Measurements from ENCODE around the gene FTCDNL1.

Gene FTCDNL1

DNA sequence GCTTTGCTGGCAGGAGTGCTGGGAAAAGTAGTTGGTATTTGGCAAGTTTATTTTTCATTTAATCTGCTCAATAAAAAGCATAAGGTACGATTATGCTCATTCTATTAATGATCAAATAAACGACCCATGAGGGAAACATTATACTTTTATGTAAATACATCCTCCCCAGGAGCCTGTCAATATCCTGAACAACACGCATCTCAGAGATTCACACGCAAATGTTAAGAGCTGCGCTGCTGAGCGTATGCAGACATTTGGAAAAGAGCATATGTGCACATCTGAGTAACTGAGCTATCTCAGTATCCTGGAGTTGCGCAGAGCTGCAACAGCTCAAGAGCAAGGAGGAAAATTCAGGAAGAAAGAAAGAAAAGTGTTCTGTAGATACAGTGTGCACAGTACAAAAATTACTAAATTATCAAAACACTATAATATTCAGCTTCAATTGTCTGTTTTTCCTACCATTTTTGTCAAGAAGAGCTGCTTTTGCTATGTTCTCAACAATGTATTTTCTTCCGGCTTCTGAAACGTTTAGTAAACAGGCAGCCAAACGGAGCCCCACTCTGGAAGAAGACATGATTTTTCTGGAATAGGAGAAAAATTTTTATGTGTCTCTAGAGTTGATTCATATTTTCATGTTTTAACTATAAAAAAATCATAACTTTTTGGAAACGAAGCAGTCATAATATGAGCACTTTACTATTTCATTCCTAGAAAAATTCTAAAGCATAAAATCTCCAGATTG is 2.4 kb downstream of the FTCDNL1 start:
- no peak for DNase-seq
- in situ Hi-C loops (cut with HindIII; ENCODE audit: low pct_ligation_motif_present, low pct_unique_long_range_greater_than_20kb, low sequenced_read_pairs) = no loop called here

DNA sequence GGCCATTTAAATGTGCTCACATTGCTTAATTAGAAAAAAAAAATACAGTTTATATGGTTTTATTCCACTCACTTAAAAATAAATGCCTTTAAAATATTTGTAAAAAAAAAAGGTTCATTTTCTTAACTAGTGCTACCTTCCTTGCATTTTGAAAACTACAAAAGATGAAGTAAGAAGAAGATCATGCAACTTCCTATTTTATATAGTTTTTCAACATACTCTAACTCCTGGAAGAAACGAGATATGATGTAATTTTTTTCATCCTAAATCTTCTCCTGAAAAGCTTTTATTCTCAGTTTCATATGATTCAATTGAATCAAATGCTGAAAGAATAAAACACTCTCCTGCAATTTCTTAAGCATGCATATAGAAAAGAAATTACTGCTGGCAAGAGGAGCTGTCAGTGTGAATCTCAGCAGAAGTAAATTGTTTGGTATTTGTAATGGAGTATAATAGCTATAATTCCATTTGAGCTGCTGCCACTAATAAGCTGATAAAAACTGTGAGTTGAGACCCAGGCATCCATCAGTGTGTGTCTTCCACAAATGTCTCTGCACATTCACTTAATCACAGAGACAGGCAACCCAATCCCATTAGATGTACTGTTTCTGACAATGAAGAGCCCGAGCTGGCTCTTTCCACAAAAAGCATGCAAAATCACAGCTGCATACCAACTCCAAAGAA is 3.7 kb downstream of the FTCDNL1 start:
- DNase-seq = no peak
- in situ Hi-C loops (cut with HindIII; ENCODE audit: low pct_ligation_motif_present, low pct_unique_long_range_greater_than_20kb, low sequenced_read_pairs) = no loop called here

DNA sequence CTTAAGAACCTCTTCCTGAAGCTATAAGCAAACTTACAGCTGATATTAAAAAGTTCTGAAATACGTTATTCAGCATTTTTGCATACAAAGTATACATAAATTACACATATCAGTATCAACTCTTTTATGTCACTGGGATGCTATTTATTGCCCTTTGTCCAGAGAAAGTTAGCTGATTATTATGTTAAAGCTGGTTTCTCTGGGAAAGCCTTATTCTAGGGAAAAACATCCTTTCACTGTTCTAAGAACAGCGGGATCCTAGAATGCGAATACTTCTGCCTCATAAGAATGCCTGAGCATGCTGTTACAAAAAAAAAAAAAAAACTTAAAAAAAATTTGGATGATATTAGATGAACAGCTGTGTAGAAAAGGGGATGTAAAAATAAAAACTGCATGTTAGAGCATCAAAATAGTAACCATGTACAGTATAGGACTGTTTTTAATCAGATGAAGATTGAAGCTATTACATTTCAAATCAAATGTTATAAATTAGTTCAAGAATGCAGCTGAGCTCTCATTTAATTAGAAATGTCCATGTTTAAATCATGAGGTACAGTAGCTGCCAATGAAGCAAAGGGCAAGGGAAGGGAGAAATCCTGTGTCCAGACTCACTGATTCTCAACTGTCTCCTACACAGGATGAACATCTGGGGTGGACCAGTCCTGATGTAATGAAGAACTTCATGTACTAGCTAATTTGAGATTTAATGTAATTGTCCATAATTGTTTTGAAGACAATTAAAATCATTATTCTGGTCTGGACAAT is 8.2 kb downstream of the FTCDNL1 start:
- DNase-seq = no peak
- in situ Hi-C loops (cut with HindIII; ENCODE audit: low pct_ligation_motif_present, low pct_unique_long_range_greater_than_20kb, low sequenced_read_pairs) = no loop called here

DNA sequence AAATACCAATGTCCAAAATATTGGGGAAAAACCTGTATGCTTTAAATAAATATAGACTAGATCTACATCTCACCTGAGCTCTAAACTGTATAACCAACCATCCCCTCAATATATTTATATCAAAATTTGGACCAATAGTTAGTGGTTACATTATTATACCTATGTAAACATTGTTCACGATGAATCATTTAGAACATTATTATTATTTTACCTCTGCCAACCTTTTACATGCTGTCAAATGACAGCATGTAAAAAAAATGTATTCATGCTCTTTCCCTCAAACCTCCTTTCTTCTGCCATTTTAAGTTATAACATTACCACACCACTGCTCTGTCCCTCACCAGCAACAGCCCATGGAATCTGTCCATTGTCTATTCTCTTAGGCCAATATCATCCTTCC is 9.6 kb downstream of the FTCDNL1 start:
- in situ Hi-C loops (cut with HindIII; ENCODE audit: low pct_ligation_motif_present, low pct_unique_long_range_greater_than_20kb, low sequenced_read_pairs) = no loop called here
- DNase-seq = no peak

DNA sequence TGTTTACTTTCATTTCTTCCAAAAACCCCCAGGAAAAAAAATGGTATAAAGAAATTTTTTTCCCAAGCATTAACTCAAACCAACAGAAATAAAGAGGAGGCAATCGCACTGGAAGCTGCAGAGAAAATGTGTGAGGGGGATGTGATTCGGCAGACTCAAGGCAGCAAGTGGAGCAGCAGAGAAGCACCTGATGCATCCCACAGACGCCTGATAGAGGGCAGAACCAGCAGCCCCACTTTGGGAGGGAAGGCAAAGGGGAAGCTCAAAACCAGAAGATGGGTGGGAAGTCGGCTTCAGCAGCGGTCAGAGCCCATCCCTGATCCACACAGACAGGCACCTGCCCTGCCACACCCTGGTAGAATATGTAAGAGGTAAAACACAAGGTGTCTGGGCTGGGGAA is 12.6 kb downstream of the FTCDNL1 start:
- DNase-seq = no peak
- in situ Hi-C loops (cut with HindIII; ENCODE audit: low pct_ligation_motif_present, low pct_unique_long_range_greater_than_20kb, low sequenced_read_pairs) = no loop called here

DNA sequence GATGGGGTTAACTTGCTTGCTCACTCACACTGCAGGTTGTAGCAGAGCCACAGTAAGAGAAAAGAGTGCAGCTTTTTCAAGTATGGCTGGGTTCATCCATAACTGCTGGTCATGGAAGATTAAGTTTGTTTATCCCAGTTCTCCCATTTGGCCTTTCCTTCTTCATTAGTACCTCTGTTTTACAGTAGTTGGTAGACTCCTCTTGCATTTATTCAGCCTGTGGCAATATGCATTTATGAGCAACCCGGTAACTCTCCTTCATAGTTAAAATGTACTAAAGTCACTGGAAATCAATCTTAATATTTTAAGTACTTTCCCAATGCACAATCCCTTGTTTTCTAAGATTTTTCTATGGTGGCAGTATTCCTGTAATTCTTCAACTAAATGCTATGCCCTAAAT is 14.0 kb downstream of the FTCDNL1 start:
- DNase-seq = no peak
- in situ Hi-C loops (cut with HindIII; ENCODE audit: low pct_ligation_motif_present, low pct_unique_long_range_greater_than_20kb, low sequenced_read_pairs) = no loop called here

DNA sequence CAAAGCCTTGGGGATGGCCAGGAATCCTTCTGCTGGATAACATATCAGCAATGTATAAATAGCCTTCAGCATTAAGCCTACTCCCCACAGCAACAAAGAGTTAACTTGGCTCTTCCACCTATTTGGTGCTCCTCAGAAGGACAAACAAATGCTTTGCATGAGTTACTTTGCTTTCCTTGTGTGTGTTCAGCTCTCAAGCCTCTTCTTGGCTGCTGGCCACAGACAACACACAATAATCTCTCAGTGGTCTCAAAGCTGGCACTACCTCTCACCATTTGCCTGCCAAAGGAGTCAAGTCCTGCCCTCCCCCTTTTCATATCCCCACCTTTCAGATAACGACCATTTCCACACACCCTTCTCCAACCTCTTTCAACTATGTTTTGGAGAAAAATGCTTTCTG is 17.5 kb downstream of the FTCDNL1 start:
- no peak for DNase-seq
- in situ Hi-C loops (cut with HindIII; ENCODE audit: low pct_ligation_motif_present, low pct_unique_long_range_greater_than_20kb, low sequenced_read_pairs) = no loop called here

DNA sequence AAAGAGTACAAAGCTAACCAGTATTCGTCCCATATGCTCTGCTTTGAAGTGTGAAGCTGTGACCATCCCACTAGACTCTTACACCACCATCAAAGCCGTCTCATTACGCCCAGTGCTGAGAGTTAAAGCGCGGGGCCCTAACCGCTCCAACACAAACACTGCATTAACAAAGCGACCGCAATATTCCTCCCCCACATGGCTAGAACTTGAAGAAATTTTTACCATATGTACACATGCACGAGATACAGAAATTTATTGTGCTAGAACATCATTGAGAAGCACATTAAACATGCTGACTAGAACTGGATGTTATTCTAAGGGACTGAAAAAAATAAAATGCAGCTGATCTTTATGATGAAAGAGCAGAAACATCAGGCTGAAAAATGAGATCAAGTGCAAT is 20.5 kb downstream of the FTCDNL1 start:
- in situ Hi-C loops (cut with HindIII; ENCODE audit: low pct_ligation_motif_present, low pct_unique_long_range_greater_than_20kb, low sequenced_read_pairs) = no loop called here
- no peak for DNase-seq

DNA sequence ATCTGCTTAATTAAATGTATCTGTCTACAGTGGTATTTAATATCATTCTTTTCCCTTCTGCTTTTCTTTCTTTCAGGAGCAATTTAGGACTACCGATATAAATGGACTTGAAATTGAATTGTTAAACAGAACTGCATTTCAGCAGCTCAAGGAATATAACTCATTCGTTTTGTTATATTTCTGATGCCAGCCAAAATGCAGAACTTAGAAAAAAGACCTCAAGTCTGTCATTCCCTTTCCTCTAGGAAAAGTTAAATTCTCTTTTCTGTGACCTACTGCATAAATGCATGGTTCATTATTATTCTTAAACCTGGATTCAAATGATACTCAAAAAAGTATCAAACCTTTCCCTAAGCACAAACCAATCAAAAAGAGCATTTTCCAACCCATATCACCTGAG is 21.4 kb downstream of the FTCDNL1 start:
- no peak for DNase-seq
- in situ Hi-C loops (cut with HindIII; ENCODE audit: low pct_ligation_motif_present, low pct_unique_long_range_greater_than_20kb, low sequenced_read_pairs) = no loop called here

DNA sequence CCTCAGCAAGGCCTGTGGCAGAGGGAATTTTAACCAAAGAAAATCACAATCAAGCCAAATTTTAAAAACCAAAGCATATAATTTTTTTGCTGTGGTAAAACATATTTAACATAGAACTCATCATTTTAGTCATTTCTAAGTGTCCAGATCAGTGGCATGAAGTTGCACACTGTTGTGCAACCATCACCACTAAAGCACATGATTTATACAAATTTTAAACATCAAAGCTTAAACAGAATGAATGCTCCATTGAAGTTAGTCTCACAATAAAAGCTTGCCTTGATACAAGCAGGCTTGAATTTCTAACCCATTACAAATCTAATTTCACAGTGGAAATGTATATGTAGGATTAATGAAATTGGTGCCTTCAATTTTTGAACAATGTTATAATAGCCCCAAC is 31.2 kb downstream of the FTCDNL1 start:
- in situ Hi-C loops (cut with HindIII; ENCODE audit: low pct_ligation_motif_present, low pct_unique_long_range_greater_than_20kb, low sequenced_read_pairs) = no loop called here
- DNase-seq = no peak

DNA sequence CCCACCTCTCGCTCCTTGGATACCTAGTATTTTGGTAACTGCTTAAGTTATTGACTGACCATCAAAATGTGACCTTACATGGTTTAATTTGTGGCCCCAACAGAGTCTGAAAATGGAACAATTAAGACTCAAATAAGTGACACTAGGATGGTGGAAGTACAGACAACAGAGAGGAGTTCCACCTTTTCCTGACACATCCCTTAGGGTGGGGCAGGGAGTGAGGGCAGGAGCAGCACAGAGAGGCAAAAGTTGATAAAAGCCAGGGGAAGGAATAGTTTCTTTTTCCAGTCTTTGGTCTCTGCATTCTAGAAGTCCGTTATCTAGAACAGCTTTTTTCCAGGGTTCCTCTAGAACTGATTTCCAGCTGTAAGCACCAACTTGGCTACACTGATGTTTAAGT is 32.2 kb downstream of the FTCDNL1 start:
- DNase-seq = no peak
- in situ Hi-C loops (cut with HindIII; ENCODE audit: low pct_ligation_motif_present, low pct_unique_long_range_greater_than_20kb, low sequenced_read_pairs) = no loop called here

DNA sequence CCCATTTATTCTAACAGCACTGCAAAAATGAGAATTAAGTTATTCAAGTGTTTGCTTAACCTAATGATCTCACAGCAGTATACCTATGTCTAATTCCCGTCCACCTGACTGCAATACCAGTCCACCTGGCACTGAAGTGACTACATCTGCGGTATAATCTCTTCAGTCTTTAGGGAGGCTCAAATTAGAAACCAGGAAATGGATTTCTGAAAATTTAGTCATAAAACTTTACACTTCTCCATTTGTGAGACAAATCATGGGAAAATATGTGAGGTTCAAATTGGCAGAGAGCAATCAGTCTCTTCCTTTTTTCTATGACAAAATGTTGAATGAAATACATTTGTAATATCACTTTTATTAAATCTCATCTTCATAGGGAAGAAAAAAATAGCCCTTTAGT is 33.0 kb downstream of the FTCDNL1 start:
- DNase-seq = no peak

DNA sequence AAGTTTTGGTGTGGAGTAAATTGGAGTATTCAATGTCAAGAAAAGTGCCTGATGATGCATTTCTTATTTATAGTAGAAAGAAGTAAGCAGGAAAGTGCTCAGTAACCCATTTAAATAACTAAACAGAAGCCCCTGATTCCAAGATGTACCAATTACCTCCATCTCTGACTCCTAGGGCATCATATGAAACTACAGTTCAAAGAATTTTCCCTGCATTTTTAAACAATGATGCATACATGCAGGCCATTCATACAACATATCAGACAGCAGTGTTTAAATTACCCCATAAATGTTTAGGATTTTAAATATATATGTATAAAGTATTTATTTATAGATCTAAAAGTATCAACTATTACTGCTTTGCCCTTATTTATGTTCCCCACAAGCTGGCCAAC is 36.2 kb downstream of the FTCDNL1 start:
- in situ Hi-C loops (cut with HindIII; ENCODE audit: low pct_ligation_motif_present, low pct_unique_long_range_greater_than_20kb, low sequenced_read_pairs) = no loop called here
- DNase-seq = peak; percentile 41

More for the DNA sequence above, 33.0 kb downstream of the FTCDNL1 start:
- in situ Hi-C loops (cut with HindIII; ENCODE audit: low pct_ligation_motif_present, low pct_unique_long_range_greater_than_20kb, low sequenced_read_pairs) = no loop called here

DNA sequence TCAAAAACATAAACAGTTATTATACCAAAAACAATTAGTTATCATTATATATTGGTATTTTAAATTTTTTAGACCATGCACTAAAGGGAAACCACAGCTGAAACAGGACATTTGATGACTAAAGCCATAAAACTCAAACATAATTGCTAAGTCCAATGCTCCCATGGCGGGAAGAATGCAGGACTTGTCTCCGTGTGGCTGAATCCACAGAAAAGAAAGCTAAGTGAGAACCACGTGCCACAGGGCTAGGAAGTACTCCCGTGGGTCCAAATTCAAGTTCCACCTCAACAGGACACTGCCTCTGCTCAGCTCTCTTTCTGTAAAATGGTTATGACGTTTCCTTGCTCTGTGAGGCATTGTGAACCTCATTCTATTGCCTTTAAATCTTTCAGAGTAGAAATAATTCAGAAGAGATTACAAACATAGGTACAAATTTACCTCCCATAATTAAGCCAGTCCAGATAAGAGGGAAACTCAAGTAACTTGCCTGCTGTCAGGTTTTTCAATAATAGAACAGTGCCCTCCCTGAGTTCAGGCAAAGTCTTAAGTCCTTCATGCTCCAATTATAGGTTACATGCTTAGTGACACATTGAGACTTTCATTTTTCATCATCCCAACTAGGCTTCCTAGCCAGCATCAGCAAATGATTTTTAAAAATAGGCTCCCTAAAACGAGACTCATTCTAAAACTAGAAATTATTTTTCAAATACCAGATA is 36.7 kb downstream of the FTCDNL1 start:
- in situ Hi-C loops (cut with HindIII; ENCODE audit: low pct_ligation_motif_present, low pct_unique_long_range_greater_than_20kb, low sequenced_read_pairs) = no loop called here

DNA sequence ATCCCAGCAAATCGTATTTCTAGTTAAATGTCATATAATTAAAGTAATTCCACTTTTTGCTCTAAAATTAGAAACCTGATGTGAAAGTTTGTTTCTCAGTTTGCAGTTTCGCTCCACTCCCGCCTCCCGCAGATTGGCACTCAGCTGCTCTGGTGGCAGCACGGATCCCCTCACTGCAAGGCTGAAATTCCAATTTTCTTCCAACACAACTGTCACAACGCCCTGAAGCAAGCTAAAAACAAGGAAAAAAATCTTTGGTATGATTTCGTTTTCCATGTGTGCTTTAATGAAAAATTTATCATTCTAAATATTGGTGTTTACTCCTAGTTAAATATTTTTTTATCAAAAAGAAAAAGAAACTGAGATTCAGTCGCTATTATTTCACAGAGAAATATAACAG is 38.5 kb downstream of the FTCDNL1 start:
- in situ Hi-C loops (cut with HindIII; ENCODE audit: low pct_ligation_motif_present, low pct_unique_long_range_greater_than_20kb, low sequenced_read_pairs) = no loop called here

More for the DNA sequence above, 36.7 kb downstream of the FTCDNL1 start:
- no peak for DNase-seq

DNA sequence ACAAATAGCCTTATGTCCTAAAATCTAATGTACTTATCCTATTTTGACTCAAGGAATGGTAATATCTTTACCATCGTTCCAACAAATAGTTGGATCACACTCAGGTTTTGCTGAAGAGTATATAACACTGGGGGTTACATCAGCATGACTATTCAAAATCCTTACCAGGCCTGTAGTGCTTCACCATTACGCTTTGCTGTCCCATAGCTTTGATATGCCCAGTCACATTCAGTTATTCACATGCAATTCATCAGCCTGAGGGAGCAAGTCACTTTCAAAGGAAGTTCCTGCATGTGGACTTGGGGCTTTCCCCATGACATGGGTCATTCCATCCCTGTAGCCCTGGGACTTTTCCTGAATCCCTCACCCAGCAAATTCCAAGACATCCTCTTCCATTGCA is 39.6 kb downstream of the FTCDNL1 start:
- in situ Hi-C loops (cut with HindIII; ENCODE audit: low pct_ligation_motif_present, low pct_unique_long_range_greater_than_20kb, low sequenced_read_pairs) = no loop called here
- no peak for DNase-seq

More for the DNA sequence above, 38.5 kb downstream of the FTCDNL1 start:
- no peak for DNase-seq

DNA sequence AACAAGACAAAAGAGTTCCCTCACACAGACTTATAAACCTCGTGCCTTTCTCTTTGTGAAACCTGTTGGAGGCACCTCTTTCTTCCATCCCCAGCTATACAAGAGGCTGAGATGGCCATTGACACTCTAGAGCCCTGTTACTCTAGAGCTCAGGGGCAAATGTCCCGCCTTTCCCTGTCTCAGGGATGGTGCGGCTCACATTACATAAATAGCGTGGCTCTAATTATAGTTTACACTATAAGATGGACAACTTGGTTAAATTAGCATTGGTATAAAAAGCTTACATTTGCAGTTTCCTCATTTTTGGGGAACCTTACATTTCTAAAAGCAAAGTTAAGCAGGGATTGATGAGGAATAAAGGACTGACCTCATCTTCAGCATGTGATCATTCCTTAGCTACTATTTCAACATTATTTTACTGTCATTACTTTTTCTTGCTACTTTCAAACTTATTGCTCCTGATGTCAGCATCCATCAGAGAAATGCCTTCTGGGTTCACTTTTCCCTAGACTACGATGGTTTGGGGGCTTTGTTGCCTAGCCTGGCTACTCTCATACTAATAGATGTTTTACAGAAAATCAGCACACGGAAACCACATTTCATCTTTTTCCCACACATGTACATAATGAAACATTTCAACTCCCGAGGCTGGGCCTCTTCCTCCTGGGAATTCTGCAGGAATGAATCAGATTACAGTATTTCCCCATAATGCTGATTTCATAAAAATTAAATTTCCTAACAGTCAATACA is 40.4 kb downstream of the FTCDNL1 start:
- DNase-seq = no peak
- in situ Hi-C loops (cut with HindIII; ENCODE audit: low pct_ligation_motif_present, low pct_unique_long_range_greater_than_20kb, low sequenced_read_pairs) = no loop called here

DNA sequence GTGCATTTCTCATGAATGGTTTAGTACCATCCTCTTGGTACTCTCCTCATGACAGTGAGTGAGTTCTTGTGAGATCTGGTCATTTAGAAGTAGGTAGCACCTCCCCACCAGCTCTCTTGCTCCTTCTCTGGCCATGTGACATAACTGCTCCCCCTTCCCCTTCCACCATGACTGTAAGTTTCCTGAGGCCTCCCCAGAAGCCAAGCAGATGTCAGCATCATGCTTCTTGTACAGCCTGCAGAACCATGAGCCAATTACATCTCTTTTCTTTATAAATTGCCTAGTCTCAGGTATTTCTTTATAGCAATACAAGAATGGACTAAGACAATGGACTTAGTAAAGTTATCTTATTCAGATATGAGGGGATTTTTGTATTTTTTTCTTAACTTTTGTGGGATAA is 43.0 kb downstream of the FTCDNL1 start:
- in situ Hi-C loops (cut with HindIII; ENCODE audit: low pct_ligation_motif_present, low pct_unique_long_range_greater_than_20kb, low sequenced_read_pairs) = no loop called here
- DNase-seq = no peak
